Endometrial microvascular endothelial cells (primary cell): ENCODE measurements around the gene DCX. TPM values are rescaled to one million over a fixed set of nuclear protein-coding genes. Genes with fewer than 3 reads are reported as not detected.
"Not testable (repeated sequence)": the region's sequence is repeated elsewhere in the genome, so short reads cannot be mapped to it uniquely, and the experiment has no call there.

ENCODE experiments used
- in situ Hi-C: cut with HindIII; loops from 2 replicates; pipeline ENCODE4 v1.10.0; 2017; ENCODE audit warnings: low sequenced_read_pairs, low pct_unique_long_range_greater_than_20kb; ENCODE audit errors: inconsistent ontology term
- total RNA-seq: library from RNA; depleted of rRNA; stranded (reverse); fragments of >200 nt; gene quantifications from one replicate; pipeline ENCODE4 v1.2.3, GENCODE V29; 2015; ENCODE audit errors: inconsistent ontology term

DCX gene
- total RNA-seq, 1 donor from 2014 or later = 0.28 TPM

DNA sequence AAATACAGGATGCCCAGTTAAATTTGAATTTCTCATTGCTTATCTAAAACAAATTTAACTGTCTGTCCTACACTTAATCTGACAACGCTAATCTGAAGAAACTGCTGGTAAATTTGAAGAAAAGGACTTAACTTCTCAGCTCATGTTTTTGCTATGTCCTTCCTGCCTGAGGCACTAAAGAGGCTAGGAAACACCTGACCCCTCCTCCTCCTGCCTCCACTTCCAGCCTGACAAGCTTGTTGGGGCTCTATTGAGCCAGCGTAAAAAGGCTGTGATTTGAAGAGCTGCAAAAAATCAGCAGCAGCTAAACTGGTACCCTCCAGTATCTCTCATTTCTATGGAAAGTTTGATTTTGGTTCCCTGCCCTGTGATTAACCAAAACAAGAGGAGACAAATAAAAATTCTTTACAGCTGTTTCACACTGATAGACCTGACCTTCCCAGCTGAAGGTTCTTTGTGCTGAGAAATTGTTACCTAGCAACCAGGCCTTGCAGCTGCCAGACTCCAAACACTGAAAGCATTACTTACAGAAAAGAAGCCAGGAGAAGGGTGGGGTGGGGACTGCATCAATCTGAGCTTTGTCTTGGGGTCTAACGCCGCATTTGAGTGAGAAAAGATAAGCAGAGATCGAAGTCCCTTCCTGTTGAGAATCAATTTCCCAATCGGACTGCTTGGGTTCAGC is 35.0 kb downstream of the DCX start:
- in situ Hi-C loops = no loop called here

- in situ Hi-C loops = no loop called here
Observed at GRCh38 chrX:111376486-111376885, 35.5 kb downstream of the DCX start.

- in situ Hi-C loops = no loop called here
Observed at GRCh38 chrX:111375747-111376146, 36.2 kb downstream of the DCX start.

GRCh38 chrX:111372086-111372485 is 39.9 kb downstream of the DCX start:
- in situ Hi-C loops = no loop called here

GRCh38 chrX:111365770-111366325 is 46.1 kb downstream of the DCX start:
- in situ Hi-C loops = no loop called here

DNA sequence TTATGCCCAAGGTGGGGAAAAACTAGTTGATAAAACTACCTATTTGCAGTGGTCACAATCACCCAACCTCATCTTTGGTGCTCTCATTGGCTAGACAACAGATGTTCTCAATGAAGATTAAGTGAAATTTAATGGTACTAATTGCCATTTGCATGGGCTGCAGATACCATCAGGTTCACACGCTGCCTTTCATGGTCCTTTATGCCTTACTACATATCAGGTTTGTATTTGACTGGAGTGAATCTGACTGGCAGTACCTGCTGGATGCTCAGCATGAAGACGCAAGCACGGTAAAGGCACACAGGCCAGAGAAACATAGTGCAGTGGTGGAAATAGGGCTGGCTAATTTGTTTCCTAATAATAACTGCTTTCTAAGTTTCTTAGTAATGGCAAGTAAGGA is 48.3 kb downstream of the DCX start:
- in situ Hi-C loops = no loop called here

- in situ Hi-C loops = no loop called here
Observed at GRCh38 chrX:111361751-111362150, 50.2 kb downstream of the DCX start.

DNA sequence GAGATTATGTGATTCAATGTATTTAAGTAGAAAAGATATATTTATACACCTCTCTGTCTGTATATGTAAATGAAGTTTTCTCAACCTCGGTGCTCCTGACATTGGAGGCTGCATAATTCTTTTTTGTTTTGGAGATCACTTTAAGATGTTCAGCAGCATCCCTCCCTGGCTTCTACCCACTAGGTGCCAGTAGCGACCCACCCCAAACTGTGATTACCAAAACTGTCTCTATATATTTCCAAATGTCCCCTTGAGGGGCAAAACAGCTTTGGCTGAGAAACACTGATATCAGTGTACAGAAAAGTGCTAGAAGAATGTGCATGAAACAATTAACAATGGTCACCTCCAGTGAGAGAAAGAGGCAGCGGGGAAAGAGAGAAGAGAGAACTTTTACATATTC is 51.2 kb downstream of the DCX start:
- in situ Hi-C loops = no loop called here

- in situ Hi-C loops = no loop called here
Observed at GRCh38 chrX:111355523-111356115, 56.4 kb downstream of the DCX start.

DNA sequence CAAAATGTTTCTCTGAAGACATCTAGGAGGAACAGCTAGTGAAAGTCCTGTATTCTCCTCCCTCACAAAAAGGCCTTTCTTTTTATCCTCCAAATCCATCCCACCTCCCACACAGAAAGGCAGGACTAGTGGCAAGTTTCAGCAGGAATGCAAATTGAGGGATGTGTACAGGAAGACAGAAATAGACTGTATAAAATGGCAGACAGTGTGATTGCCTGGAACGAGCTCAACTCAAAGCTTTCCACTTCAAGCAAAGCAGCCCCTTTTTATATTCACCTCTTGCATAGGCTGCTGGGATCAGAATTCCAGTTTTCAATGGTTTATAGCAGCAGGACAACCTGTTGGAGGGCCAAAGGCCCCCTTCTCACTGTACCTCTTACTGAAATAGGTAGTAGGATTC is 57.5 kb downstream of the DCX start:
- in situ Hi-C loops = no loop called here

- in situ Hi-C loops = no loop called here
Observed at GRCh38 chrX:111353793-111354192, 58.2 kb downstream of the DCX start.

- in situ Hi-C loops = no loop called here
Observed at GRCh38 chrX:111352424-111352823, 59.6 kb downstream of the DCX start.

DNA sequence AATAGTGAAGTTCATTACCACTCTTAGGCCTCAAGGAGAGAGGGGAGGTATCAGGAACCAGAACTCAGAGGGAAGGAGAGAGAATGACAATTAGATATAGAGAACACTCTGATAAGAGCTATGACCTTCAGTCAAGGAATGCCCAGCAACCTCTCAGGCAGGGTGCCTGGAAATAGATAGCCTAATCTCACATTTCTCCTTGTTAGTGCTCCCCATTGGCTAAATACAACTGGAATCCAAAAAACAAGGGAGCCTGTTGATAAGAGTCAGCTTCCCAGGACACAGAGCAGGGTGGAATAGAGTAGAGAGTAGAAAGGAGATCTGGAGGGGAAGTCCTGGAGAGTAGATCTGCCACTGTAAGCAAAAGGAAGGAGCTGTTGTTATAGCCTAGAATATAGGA is 62.1 kb downstream of the DCX start:
- in situ Hi-C loops = no loop called here

DNA sequence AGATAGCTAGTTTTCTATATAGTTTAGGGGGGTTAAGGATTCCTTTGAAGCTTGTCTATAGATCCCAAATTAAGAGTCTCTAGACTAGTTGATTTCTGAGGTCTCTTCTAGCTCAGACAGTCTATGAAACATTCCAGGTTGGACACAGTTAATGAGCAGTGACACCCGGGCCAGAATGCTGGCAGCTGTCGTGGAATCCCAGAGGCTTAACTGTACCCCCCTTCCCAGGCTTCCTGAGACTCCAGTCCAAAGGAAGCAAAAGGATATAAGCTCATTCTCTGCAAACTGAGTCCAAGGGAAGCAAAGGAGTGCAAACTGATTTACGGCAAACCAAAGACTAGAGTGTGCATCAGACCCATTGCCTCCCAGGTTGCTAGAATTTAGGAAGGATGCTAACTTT is 62.9 kb downstream of the DCX start:
- in situ Hi-C loops = no loop called here

DNA sequence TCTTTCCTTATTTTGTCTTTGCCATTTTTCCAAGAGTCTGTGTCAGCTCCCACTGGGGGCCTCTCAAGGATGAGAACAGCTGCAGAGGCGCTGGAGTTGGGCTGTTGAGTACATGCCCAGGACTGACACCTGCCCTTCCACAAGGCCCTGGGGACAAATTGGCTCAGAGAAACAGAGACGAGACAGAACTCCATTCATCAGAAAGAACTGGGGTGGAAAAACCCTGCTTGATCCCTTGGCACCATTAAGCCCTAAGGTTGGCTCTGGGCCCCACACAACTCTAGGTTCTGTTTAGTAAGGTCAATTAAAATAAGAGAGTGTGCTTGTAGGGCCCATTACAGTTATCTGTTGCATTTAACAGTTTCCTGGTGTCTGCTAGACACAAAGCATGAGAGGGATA is 63.6 kb downstream of the DCX start:
- in situ Hi-C loops = no loop called here

- in situ Hi-C loops = not testable (repeated sequence)
Observed at GRCh38 chrX:111346150-111346549, 65.8 kb downstream of the DCX start.

GRCh38 chrX:111340054-111340453 is 71.9 kb downstream of the DCX start:
- in situ Hi-C loops = no loop called here

DNA sequence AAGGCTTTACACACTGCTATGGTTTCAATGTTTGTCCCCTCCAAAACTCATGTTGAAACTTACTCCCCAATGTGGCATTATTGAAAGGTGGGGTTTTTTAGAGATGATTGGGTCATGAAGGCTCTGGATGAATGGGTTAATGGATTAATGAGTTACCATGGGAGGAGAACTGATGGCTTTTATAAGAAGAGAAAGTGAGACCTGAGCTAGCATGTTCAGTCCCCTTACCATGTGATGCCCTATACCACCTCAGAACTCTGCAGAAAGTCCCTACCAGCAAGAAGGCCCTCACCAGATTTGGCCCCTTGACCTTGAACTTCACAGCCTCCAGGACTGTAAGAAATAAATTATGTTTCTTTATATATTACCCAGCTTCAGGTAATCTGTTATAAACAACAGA is 72.8 kb downstream of the DCX start:
- in situ Hi-C loops = no loop called here

DNA sequence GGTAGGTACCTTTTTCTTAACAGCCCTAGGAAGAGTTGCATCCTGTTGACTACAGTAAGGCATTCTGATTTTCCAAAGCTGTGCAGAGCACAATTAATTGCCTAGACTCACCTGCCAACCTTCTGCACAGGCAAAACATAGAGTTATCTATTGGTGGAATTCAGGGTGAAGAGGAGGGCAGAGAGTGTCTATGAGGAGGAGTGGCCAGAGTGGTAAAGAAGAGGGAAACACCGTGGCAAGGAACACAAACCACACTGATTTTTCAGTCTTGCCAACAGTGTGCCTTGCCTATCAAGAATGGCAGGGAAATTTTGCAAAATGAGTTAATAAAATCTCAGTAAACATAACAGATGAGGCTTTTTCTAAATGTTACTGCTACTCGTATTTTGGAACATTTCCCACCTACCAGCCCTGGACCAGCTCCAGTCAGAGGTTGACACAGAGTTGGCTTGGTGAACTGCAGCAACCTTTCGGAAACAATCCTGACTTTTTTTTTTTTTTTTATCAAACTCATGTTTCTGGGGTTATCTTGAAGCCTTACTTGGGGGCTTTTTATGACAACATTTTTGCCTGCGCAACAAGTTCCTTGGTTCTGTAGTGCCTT is 73.8 kb downstream of the DCX start:
- in situ Hi-C loops = no loop called here

DNA sequence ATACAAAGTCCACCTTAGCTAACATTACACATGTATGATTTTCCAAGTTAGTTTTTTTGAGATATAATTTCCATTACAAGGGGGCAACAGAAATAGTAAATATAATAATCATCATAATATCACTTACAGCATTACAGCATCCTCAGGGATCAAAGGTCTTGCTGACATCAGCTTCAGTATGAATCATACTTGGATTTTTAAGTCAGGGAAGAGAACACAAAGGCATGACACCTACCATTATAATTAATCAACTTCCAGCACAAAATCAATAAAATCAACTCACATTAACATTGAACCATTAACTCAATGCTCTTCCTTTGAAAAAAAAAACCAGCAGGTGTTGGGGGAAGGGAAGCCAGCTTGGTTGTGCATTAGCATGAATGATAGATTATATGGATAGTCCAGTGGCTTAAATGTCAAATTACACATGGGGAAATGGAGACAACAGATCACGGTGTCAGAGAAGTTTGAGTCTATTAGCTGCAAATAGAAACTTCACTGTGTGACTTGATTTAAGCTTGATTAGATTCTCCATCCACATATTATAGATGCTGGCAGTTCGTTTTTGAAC is 74.8 kb downstream of the DCX start:
- in situ Hi-C loops = no loop called here
